GM12873 (cell line): ENCODE measurements around the gene MSX1.

Source experiments
- TF ChIP-seq, protein P1 (sequence below): IDR thresholded peaks from 2 replicates; pipeline ENCODE4 v1.5.1; 2012; ENCODE audit warnings: low read depth, mild to moderate bottlenecking, moderate library complexity, low read length, control low read depth; ENCODE audit not compliant: insufficient read depth; ENCODE audit errors: missing control alignments

MSX1 gene

DNA sequence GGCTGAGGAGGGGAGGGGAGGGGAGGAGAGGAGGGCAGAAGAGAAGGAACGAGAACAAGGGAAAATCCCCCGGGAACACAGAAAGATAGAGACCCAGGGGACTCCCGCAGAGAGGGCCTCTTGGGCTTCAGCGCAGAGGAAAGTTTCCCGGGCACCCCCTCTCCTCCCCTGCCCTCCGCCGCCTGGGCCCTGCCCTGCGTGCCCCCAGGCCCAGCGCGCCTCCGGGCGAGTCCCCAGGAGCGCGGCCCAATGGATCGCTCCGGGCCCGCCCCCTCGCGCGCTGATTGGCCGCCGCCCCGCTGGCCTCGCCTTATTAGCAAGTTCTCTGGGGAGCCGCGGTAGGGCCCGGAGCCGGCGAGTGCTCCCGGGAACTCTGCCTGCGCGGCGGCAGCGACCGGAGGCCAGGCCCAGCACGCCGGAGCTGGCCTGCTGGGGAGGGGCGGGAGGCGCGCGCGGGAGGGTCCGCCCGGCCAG, at the start of gene MSX1:
MSX1 (plus strand) TSS at position 341 of the 474 bp plus-strand sequence. CDS start 235 bp downstream, outside the sequence.
- TF ChIP-seq, protein P1, sequence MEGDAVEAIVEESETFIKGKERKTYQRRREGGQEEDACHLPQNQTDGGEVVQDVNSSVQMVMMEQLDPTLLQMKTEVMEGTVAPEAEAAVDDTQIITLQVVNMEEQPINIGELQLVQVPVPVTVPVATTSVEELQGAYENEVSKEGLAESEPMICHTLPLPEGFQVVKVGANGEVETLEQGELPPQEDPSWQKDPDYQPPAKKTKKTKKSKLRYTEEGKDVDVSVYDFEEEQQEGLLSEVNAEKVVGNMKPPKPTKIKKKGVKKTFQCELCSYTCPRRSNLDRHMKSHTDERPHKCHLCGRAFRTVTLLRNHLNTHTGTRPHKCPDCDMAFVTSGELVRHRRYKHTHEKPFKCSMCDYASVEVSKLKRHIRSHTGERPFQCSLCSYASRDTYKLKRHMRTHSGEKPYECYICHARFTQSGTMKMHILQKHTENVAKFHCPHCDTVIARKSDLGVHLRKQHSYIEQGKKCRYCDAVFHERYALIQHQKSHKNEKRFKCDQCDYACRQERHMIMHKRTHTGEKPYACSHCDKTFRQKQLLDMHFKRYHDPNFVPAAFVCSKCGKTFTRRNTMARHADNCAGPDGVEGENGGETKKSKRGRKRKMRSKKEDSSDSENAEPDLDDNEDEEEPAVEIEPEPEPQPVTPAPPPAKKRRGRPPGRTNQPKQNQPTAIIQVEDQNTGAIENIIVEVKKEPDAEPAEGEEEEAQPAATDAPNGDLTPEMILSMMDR = no peak

DNA sequence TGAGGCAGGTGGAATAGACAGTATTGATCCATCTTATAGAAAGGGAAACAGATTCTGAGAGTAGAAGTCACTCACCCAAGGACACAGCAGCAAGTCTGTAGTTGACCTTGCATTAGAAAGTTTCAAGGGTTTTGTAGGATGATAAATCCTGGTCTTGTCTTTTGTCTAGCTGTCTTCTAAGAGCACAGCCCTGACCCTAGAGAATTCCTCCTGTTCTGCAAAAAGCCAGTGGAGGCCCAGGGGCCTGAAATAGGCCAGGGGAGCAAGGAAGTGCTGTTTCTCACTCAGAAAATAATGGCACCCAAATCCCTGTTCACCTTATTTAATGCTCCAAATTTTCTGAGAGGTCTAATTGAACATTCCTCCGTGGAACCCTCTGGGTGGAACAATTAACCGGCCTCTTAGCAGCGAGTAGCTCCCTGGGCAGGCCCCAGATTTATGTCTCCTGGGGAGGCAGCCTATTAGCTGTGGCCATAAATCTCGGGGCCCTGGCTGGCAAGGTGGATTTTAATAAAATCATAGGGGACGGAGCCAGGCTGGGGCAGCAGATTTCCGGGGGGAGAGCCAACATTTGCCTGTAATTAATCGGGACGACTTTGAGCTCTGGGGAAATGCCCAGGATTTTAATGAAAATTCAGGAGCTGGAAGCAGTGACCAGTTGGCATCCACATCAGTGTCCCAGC, 49.2 kb upstream of the MSX1 start:
- TF ChIP-seq, protein P1 = no peak

DNA sequence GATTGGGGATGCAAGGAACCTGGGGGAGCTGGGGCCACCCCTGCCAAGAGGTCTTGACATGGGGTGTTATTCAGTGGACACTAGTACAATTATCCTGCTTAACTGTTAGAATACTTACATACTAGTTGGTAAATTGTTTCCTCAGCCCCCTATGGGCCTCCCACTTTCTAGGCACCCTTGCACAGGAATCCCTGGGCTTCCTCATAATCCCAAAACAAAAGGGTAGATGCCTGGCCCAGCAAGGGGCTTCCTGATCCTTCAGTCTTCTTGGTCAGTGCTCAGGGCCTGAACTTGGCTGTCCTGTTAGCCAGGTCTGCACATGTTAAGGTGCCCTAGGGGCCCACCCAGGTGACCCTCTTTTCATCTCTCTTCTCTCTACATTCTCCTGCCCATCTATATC, 48.7 kb upstream of the MSX1 start:
- TF ChIP-seq, protein P1 = no peak

DNA sequence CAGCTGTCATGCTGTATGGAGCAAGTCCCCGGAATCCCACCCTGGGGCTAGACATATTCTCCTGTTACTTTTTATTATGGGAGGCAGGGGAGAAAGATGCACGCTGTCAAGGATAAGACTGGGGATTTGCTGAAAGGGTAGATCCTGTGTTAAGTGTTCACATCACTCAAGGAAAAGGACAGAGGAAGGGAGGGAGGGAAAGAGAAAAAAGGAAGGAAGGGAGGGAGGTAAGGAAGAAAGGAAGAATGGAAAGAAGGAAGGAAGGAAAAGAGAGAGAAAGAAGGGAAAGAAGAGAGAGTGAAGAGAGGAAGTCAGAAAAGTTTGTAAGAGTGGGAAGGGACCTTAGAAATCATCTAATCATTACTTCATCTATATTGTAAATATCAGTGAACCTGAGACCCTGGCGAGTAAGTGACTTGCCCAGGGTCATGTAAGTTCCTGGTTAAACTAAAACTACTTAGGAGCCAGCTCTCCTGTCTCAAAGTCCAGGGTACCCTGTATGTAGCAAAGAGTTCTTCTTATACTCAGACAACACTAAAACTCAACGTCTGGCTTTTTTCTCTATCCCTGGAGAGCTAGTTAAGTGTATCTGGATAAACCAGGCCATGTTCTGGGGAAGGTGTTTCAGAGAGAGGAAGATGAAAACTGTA, 47.2 kb upstream of the MSX1 start:
- TF ChIP-seq, protein P1 = no peak

DNA sequence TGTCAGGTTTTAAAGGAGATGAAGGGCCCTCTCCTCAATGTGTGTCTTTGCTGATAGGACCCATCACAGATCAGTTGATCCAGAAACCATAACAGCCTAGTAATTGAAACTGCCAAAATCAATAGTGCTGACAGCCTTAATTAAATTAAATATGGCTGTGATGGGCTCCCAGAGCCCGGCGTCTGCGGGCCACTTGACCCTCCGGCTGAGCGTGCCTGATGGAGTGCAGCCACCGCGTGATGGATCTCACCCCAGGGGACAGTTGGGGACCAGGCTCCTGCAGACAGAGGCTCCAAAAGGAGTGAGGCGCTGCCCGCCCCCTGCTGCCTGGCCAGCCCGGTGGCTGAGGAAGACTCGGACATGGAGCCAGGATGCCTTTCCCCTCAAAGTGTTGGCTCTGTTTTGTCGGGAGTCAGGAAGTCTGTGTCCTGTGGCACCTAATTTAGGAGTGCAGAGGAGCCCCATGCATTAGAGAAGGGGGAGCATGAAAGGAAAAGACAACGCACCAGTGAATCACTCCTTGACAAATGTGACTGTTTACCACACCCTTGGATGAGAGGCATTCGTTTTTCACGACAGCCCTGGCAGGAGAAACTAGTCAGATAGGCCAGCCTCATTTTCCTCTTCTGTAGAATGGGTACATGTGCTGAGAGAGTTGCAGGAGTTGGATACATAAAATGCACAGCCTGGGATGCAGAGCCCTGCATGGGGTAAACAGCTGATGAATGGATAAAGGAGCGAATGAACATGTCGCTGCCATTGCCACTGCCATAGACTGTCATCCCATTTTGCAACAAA, 40.9 kb upstream of the MSX1 start:
- TF ChIP-seq, protein P1 = no peak

DNA sequence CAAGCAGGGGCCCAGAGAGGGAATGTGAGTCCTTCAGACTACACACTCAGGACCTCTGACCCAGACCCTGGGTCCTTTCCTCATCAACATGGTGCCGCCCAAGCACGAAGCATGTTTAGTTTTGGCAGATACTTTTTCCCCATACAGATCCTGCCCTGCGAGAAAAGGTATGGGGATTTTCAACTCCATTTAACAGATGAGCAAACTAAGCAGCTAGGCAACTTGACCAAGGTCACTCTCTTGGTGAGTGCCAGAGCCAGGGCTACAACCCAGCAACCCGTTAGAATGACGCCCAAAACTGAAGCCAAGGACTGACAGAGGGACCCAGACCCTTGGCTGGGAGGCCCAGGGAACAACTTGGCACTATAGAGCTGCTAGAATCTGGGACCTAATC, 40.3 kb upstream of the MSX1 start:
- TF ChIP-seq, protein P1 = no peak

DNA sequence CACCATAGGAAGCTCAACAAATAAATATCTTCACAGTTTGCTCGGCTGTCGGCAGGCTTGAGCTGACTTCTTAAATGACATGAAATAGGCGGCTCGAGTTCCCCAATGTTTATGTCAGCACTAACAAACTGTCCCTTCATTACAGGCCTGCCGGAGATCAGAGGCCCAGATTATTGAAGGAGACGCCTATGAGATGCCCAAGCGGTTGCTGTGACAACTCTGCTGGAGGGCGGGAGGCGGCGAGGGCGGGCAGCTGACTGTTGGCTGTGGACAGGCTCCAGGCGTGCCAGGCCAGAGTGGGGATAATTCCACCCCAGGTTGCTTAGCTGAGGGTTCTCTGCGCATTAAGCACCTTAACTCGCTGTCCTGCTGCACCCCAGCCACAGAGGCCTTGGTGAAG, 39.2 kb upstream of the MSX1 start:
- TF ChIP-seq, protein P1 = no peak
